Embryonic facial prominence (tissue), 1 donor: Measurements from ENCODE around the gene CASD1.
A peak's percentile ranks its signal among the peaks of the same experiment; 100 is the strongest.

Experiments used
- DNase-seq: peaks from one replicate; pipeline ENCODE4 v3.0.0-alpha.2; 2016; ENCODE audit errors: extremely low spot score

CASD1 gene

GRCh38 chr7:94509264-94509886 lies at the start of gene CASD1:
TSS of gene CASD1 (plus strand) at chr7:94509809. CDS start at chr7:94510085, 276 bp downstream.
- DNase-seq = no peak

DNA sequence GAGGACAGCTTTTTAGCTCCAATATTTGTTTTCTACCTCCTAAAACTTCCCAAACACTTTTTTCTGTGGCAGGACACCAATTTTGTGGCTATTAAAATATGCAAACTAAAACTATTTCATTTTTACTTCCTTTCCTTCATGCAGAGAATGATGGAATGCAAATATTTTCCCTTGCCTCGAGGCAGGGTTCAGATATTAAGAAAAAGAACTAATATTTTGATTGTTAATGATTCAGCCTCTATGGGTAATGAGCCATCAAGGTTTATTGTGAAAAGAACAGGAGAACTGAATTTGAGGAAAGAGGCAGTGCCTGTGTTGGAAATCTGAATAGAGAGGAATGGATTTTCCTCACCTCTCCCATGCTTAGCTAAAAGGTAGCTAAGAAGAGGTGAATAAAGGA lies 43.1 kb upstream of the CASD1 start:
- no peak for DNase-seq

DNA sequence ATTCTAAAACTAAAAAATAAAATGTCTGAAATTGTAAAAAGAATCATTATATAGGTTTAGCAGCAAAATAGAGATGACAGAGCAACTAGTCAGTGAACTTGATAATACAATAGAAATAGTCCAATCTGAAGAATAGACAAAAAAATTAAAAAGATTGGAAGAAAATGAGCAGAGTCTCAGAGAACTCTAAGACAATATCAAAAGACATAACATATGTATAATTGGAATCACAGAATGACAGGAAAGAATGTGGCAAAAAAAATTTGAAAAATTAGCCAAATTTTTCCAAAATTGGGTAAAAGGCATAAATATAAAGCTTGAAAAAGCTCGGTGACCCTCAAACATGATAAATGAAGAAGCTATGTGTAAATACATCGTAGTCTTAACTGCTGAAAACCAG lies 38.0 kb upstream of the CASD1 start:
- no peak for DNase-seq

DNA sequence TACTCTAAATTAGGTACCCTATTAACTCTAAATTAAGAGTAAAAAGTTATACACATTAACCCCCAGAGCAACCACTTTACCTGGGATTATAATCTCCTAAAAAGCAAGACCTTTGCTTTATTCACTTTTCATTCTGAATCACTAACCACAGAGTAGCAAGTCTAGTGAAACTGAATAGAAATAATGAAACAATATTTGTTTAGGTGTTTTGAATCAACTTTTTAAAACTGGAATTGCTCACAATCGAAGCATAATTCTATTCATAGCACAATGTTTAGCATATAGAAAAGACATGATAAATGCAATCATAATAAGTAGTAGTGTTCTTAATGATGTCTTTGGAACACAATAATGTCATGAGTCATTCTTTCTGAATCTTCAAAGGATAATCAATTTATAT lies 37.0 kb upstream of the CASD1 start:
- DNase-seq = no peak

DNA sequence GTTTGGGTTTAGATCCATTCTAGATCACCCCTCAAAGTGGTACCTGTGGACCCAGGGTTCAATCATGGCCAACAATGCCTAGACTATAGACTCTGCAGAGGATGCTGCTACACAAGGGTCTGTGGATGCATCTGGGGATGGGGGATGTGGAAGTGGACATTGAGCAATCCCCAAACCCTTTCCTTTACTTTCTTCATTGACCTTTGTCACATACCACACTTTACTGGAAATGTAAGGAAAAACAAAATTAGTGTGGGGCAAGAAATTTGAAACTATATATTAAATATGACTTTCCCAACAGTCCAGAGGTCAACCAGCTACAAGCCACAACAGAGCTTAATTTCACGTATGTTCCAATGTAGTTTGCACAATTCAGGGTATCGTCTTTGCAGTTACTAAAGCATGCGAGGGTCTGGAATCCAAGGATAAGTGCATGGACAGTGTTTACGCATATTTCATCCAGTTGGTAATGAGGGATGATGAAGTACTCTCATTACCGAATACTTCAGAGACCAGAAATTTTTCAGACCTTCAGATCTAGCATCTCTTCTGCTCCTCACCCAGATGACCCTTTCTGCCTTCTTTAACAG lies 33.3 kb upstream of the CASD1 start:
- no peak for DNase-seq

DNA sequence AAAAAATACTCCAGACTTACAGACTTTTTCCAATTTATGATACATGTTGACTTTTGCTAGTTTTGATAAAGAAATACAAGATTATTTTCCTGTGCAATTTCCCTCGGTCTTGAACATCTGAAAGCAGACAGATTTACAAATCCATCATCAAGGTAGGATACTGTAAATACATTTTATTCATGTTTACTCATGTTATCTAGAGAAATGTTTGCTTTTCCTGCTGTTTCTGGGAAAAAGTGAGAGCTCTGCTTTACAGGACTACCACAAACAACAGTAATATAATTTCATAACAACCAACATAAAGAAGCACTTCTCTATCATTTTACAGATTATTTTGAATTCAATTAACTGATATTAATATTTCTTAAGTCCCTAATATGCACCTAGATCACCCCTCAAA lies 31.7 kb upstream of the CASD1 start:
- DNase-seq = no peak

GRCh38 chr7:94478648-94479214 lies 30.9 kb upstream of the CASD1 start:
- no peak for DNase-seq

DNA sequence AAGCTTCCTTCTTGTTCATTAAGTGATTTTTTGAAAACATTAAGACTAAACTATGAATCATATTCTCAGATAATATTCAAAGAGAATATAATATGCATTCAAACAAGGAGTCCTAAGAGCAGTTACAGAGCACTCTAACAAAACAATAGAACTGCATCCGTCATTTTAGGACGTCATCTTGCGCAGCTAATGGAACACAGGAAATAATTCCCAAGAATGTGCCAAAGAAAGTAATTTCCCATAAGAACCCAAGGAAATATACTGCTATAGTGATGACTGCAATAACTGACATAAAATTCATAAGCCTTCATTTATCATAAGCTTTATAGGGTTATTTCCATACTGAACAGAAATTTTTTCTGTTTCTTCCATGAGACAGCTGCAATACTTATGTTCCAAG lies 28.3 kb upstream of the CASD1 start:
- no peak for DNase-seq

DNA sequence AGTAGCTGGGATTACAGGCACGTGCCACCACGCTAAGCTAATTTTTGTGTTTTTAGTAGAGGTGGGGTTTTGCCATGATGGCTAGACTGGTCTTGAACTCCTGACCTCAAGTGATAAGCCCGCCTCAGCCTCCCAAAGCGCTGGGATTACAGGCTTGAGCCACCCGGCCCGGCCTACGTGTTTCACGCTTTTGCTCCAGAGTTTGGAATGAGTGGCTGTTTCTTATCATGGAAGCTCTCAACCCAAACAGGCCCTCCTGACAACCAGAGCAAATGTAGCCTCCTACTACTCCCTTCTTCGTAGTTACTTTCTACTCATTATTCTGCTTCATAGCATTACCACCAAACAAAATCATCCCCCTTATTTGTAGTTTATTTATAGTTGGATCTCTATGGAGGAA lies 26.8 kb upstream of the CASD1 start:
- no peak for DNase-seq

DNA sequence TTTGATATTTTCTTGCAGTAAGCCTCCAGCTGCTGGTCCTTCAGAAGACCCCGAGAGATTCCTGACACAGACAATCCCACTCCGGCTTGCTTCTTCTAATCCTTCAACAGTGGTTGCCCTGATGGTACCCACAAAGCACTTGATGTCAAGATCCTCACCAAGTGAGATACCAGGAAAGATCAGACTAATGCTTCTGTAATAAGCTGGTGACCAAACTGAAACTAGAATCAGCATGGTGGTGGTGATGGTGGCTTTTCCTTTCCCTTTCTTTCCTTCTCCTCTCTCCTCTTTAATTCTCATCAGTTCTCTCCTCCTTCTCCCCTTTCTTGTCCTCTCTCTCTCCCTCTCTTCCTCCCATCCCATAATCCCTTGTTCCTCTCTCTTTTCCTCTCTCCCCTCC lies 25.8 kb upstream of the CASD1 start:
- no peak for DNase-seq

DNA sequence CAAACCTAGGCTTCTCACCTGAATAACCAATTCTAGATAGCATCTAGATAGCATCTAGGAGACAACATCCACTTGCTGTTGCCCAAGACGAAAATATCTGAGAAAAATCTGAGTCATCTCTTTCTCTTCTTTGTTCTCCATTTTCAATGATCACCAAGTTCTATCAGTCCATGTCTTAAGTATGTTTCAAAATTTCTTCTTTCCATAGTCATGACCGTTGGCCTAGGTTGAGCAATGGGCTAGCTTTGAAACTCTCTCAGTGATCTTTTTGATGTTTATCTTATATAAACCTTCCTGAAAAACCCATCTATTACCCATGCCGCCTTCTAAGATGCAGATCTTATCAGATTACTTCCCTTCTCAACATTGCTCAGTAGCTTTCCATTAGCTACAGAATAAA lies 23.4 kb upstream of the CASD1 start:
- no peak for DNase-seq

- no peak for DNase-seq
These were observed 18.2 kb upstream of the CASD1 start for GRCh38 chr7:94491410-94491809.

GRCh38 chr7:94492601-94493000 lies 17.0 kb upstream of the CASD1 start:
- DNase-seq = no peak

GRCh38 chr7:94497874-94498670 lies 11.5 kb upstream of the CASD1 start:
- no peak for DNase-seq

DNA sequence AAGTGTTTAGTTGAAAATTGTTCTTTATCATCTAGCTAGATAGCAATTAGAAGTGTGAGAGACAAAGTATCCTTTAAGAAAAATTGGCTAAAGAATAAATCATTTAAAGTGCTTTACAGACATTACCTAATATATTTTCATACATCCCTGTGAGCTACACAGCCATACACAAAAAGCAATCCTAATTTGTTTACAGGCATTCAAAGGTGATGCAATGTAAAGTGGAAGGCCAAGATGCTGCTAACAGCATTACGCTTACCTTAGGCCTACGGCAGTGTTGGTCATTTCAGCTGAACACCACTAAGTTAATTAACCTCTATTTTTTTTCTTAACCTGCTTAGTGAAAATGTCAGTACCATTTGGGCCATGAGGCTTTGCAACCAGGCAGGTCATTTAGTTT lies 10.7 kb upstream of the CASD1 start:
- no peak for DNase-seq

- no peak for DNase-seq
These were observed 2.1 kb upstream of the CASD1 start for GRCh38 chr7:94507462-94507861.

DNA sequence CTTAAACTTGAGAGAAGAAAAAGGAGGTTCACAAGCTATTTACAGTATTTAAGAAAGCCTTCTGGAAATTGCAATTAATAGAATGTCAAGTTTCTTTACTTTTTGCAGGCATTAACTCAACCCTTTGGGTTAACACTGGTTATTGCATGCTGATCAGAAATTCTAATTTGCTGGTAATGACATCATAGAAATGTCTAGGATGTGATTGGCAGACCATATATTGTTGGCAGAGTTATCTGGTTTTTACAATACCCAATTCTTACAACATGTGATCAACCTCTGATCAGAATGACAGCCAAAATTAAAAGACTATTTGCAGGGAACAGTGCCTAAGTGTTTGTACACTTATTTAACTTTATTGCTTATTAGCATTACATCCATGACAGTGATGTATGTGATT lies 1.6 kb upstream of the CASD1 start:
- no peak for DNase-seq

DNA sequence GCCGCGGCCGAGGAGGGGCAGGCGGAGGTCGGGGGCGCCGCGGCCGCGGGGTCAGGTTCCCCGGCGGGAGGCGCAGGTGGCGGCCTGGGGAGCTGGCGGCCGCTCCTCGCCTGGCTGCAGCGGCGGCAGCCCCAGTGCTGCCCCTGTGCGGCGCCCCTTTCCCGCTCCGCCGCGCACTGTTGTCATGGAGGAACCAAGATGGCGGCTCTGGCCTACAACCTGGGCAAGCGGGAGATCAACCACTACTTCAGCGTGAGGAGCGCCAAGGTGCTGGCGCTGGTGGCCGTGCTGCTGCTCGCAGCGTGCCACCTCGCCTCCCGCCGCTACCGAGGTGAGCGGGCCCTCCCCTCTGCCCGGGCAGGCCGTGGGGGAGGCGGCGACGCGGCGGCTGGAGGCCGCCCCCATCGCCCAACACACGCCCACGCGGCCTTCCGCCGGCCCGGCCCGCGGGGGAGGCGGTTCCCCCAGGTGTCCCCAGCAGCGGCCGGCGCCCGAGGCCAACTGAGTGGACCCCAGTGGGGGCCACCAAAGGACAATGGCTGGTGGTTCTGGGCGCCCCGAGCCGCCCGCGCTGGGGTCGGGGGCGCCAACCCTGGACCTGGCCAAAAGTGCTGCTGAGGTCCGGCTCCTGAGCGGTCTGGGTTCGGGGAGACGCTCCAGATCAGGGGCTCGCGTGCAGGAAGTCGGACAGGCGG lies 425 bp downstream of the CASD1 start:
- DNase-seq = peak; percentile 64

GRCh38 chr7:94510582-94511496 lies 1.2 kb downstream of the CASD1 start:
- DNase-seq = no peak

DNA sequence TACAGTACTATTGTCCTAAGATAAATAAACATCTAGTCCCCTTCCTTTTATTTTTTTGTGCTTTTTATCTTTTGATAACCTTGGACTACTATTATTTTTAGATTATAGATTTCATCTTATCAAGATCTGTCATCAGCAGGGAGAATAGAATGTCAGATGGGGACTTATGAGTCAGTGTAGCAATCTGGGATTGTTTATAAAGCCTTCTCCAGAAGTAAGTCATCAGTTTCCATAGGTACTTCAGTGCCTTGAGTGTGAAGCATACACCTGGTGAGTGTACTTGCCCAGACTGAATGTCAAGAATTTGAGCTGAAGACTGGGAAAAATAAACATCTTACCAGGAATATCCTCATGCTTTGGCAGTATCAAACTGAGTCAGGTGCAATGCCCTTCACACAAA lies 2.1 kb downstream of the CASD1 start:
- no peak for DNase-seq
